Measurements from ENCODE around the gene LPCAT3.

Gene LPCAT3

GRCh38 chr12:6998715-6999451 lies 19.4 kb downstream of the LPCAT3 start:
- DNase-seq (ENCODE audit: low read depth in 3 of 3) = no peak

- DNase-seq (ENCODE audit: low read depth in 3 of 3) = no peak
These were observed 22.2 kb downstream of the LPCAT3 start for GRCh38 chr12:6996040-6996441.

- no peak for DNase-seq (ENCODE audit: low read depth in 3 of 3)
These were observed 30.2 kb downstream of the LPCAT3 start for GRCh38 chr12:6987956-6988553.

- DNase-seq (ENCODE audit: low read depth in 3 of 3) = no peak
These were observed 35.7 kb downstream of the LPCAT3 start for GRCh38 chr12:6982532-6982931.

GRCh38 chr12:6981152-6982052 lies 36.9 kb downstream of the LPCAT3 start:
- no peak for DNase-seq (ENCODE audit: low read depth in 3 of 3)

GRCh38 chr12:6980740-6981139 lies 37.5 kb downstream of the LPCAT3 start:
- no peak for DNase-seq (ENCODE audit: low read depth in 3 of 3)

GRCh38 chr12:6980075-6980474 lies 38.2 kb downstream of the LPCAT3 start:
- no peak for DNase-seq (ENCODE audit: low read depth in 3 of 3)

GRCh38 chr12:6979453-6979852 lies 38.8 kb downstream of the LPCAT3 start:
- no peak for DNase-seq (ENCODE audit: low read depth in 3 of 3)

GRCh38 chr12:6979021-6979420 lies 39.3 kb downstream of the LPCAT3 start:
- no peak for DNase-seq (ENCODE audit: low read depth in 3 of 3)

GRCh38 chr12:6978611-6979011 lies 39.7 kb downstream of the LPCAT3 start:
- DNase-seq (ENCODE audit: low read depth in 3 of 3) = no peak

GRCh38 chr12:6978188-6978587 lies 40.1 kb downstream of the LPCAT3 start:
- no peak for DNase-seq (ENCODE audit: low read depth in 3 of 3)

GRCh38 chr12:6977653-6978052 lies 40.6 kb downstream of the LPCAT3 start:
- DNase-seq (ENCODE audit: low read depth in 3 of 3) = no peak

- no peak for DNase-seq (ENCODE audit: low read depth in 3 of 3)
These were observed 42.8 kb downstream of the LPCAT3 start for GRCh38 chr12:6975297-6976032.

GRCh38 chr12:6974180-6974579 lies 44.1 kb downstream of the LPCAT3 start:
- DNase-seq (ENCODE audit: low read depth in 3 of 3) = no peak

- DNase-seq (ENCODE audit: low read depth in 3 of 3) = no peak
These were observed 48.2 kb downstream of the LPCAT3 start for GRCh38 chr12:6970096-6970527.

GRCh38 chr12:6968426-6968825 lies 49.9 kb downstream of the LPCAT3 start:
- no peak for DNase-seq (ENCODE audit: low read depth in 3 of 3)

GRCh38 chr12:6967651-6968100 lies 50.6 kb downstream of the LPCAT3 start:
- DNase-seq (ENCODE audit: low read depth in 3 of 3) = no peak

- DNase-seq (ENCODE audit: low read depth in 3 of 3) = no peak
These were observed 51.9 kb downstream of the LPCAT3 start for GRCh38 chr12:6966351-6966750.

- no peak for DNase-seq (ENCODE audit: low read depth in 3 of 3)
These were observed 52.6 kb downstream of the LPCAT3 start for GRCh38 chr12:6965714-6966113.

GRCh38 chr12:6965026-6965661 lies 53.1 kb downstream of the LPCAT3 start:
- DNase-seq (ENCODE audit: low read depth in 3 of 3) = peak; percentile 73 to 89 (median 81)

GRCh38 chr12:6964605-6965025 lies 53.7 kb downstream of the LPCAT3 start:
- no peak for DNase-seq (ENCODE audit: low read depth in 3 of 3)
